SK-N-SH (cell line): ENCODE measurements around the gene SDCCAG8. TPM values are rescaled to one million over a fixed set of nuclear protein-coding genes. Genes with fewer than 3 reads are reported as not detected.
A peak's percentile ranks its signal among the peaks of the same experiment; 100 is the strongest.

Experiments
- CTCF ChIA-PET: fragments of 300-600, 350-600 bp; formaldehyde crosslinking; extraction: SDS; loops from one replicate; lab custom pipeline; 2021; lab: Yijun Ruan, JAX
- POLR2A ChIA-PET: fragments of 350-600 bp; sonication (Branson Sonifier 250); formaldehyde crosslinking; extraction: SDS; loops from one replicate; lab custom pipeline; 2020; ENCODE audit warnings: antibody characterized with exemption, inconsistent platforms; lab: Yijun Ruan, JAX
- DNase-seq: peaks from one replicate; pipeline ENCODE4 v3.0.0; 2012
- H2AFZ ChIP-seq: fragments of 200-600 bp; sonication (generic); 2 replicates; pipeline ENCODE4 v1.8.1; 2016; ENCODE audit warnings: antibody characterized with exemption, mild to moderate bottlenecking, low read depth
- H3F3A ChIP-seq: fragments of 200-600 bp; sonication (generic); replicated peaks from 2 replicates; pipeline ENCODE3; 2016; ENCODE audit warnings: antibody characterized with exemption, mild to moderate bottlenecking; ENCODE audit not compliant: insufficient read depth
- H3K27ac ChIP-seq, 2 experiments: fragments of 200-500 bp in 1 of 2; fragments of 200-600 bp in 1 of 2; sonication (Bioruptor generic) in 1 of 2; sonication (generic), shearing (Covaris generic) in 1 of 2; 2 replicates each; pipeline versions ENCODE4 v1.5.1 to v1.6.1; 2014 to 2016; ENCODE audit warnings: low read depth in 2 of 2, inconsistent platforms in 1 of 2, low read length in 1 of 2, mild to moderate bottlenecking in 1 of 2, mixed read lengths in 1 of 2
- H3K27me3 ChIP-seq: fragments of 200-600 bp; sonication (generic), shearing (Covaris generic); 2 replicates; pipeline ENCODE4 v1.6.1; 2016; ENCODE audit warnings: mixed run types; ENCODE audit not compliant: insufficient read depth
- H3K36me3 ChIP-seq, 2 experiments: fragments of 200-500 bp in 1 of 2; fragments of 200-600 bp in 1 of 2; sonication (Bioruptor generic) in 1 of 2; sonication (generic) in 1 of 2; replicated peaks in 1 of 2; 2 replicates each; pipeline versions ENCODE3 to v1.5.1; 2014 to 2016; ENCODE audit warnings: low read length in 1 of 2, mild to moderate bottlenecking in 1 of 2; ENCODE audit not compliant: insufficient read depth in 2 of 2, control insufficient read depth in 1 of 2
- H3K4me1 ChIP-seq, 2 experiments: fragments of 200-500 bp in 1 of 2; fragments of 200-600 bp in 1 of 2; sonication (Bioruptor generic) in 1 of 2; sonication (generic), shearing (Covaris generic) in 1 of 2; 2 replicates each; pipeline versions ENCODE4 v1.5.1 to v1.6.1; 2014 to 2016; ENCODE audit warnings: low read depth in 1 of 2, low read length in 1 of 2, mixed run types in 1 of 2; ENCODE audit not compliant: insufficient read depth in 2 of 2, control insufficient read depth in 1 of 2
- H3K4me2 ChIP-seq: fragments of 200-600 bp; sonication (generic), shearing (Covaris generic); 2 replicates; pipeline ENCODE4 v1.6.1; 2017; ENCODE audit warnings: mixed run types
- H3K4me3 ChIP-seq, 2 experiments: fragments of 200-500 bp in 1 of 2; fragments of 200-600 bp in 1 of 2; sonication (Bioruptor generic) in 1 of 2; sonication (generic), shearing (Covaris generic) in 1 of 2; 2 replicates each; pipeline versions ENCODE4 v1.5.1 to v1.8.1; 2014 to 2016; ENCODE audit warnings: low read depth in 2 of 2, inconsistent platforms in 1 of 2, low read length in 1 of 2, mild to moderate bottlenecking in 1 of 2, mixed read lengths in 1 of 2, moderate library complexity in 1 of 2
- H3K79me2 ChIP-seq: fragments of 200-600 bp; sonication (generic); 2 replicates; pipeline ENCODE4 v1.8.1; 2017; ENCODE audit warnings: mild to moderate bottlenecking; ENCODE audit not compliant: insufficient read depth
- H3K9ac ChIP-seq: fragments of 200-600 bp; sonication (generic); 2 replicates; pipeline ENCODE4 v1.6.1; 2017; ENCODE audit warnings: mixed run types
- H3K9me2 ChIP-seq: fragments of 200-600 bp; sonication (generic); 2 replicates; pipeline ENCODE4 v1.6.1; 2017; ENCODE audit warnings: mixed run types
- H3K9me3 ChIP-seq: fragments of 200-600 bp; sonication (generic); 2 replicates; pipeline ENCODE4 v1.6.1; 2017; ENCODE audit warnings: mixed run types, mild to moderate bottlenecking, moderate library complexity
- H4K20me1 ChIP-seq: fragments of 200-600 bp; sonication (generic); 2 replicates; pipeline ENCODE4 v1.6.1; 2017; ENCODE audit warnings: mild to moderate bottlenecking, mixed run types; ENCODE audit not compliant: insufficient read depth
- CHD2 ChIP-seq: fragments of 150-350 bp; IDR thresholded peaks from 2 replicates; pipeline ENCODE4 v1.6.1; 2018; ENCODE audit warnings: low read length; ENCODE audit not compliant: partially characterized antibody
- EP300 ChIP-seq, 2 experiments: IDR thresholded peaks; 2 replicates each; pipeline versions ENCODE4 v1.4.0 to v1.6.1; 2012; ENCODE audit warnings: borderline replicate concordance in 1 of 2, low read depth in 1 of 2, low read length in 1 of 2
- GABPA ChIP-seq: IDR thresholded peaks from 2 replicates; pipeline ENCODE4 v1.4.0; 2012; ENCODE audit warnings: low read depth, mild to moderate bottlenecking
- GATA2 ChIP-seq: sonication (generic); formaldehyde crosslinking; IDR thresholded peaks from 2 replicates; pipeline ENCODE4 v1.5.0; 2020; ENCODE audit warnings: mild to moderate bottlenecking, missing genetic modification reagents
- IRF3 ChIP-seq: fragments of 150-350 bp; IDR thresholded peaks from 2 replicates; pipeline ENCODE4 v1.6.1; 2016; ENCODE audit warnings: mild to moderate bottlenecking, low read depth, low read length
- MAX ChIP-seq: IDR thresholded peaks from 2 replicates; pipeline ENCODE4 v1.4.0; 2012; ENCODE audit warnings: low read depth
- MXI1 ChIP-seq: IDR thresholded peaks from 2 replicates; pipeline ENCODE4 v1.6.1; 2012; ENCODE audit warnings: mild to moderate bottlenecking, low read depth, low read length, improper control_type of control experiment
- NRF1 ChIP-seq: IDR thresholded peaks from 2 replicates; pipeline ENCODE4 v1.6.1; 2012; ENCODE audit warnings: low read depth, mild to moderate bottlenecking, low read length
- PBX3 ChIP-seq: IDR thresholded peaks from 2 replicates; pipeline ENCODE4; 2012
- RCOR1 ChIP-seq: fragments of 150-350 bp; IDR thresholded peaks from 2 replicates; pipeline ENCODE4 v1.6.1; 2017; ENCODE audit warnings: antibody characterized with exemption, low read length
- REST ChIP-seq: IDR thresholded peaks from 2 replicates; pipeline ENCODE4 v1.6.1; 2012; ENCODE audit warnings: mild to moderate bottlenecking, low read depth, low read length, moderate library complexity
- SIN3A ChIP-seq: IDR thresholded peaks from 2 replicates; pipeline ENCODE4 v1.6.1; 2012; ENCODE audit warnings: low read depth, mild to moderate bottlenecking, low read length, moderate library complexity, borderline replicate concordance
- TCF12 ChIP-seq: IDR thresholded peaks from 2 replicates; pipeline ENCODE4 v1.4.0; 2012
- USF1 ChIP-seq: IDR thresholded peaks from 2 replicates; pipeline ENCODE4 v1.4.0; 2012; ENCODE audit warnings: low read depth, borderline replicate concordance
- WGBS: methylation state at CpG from one replicate; pipeline ENCODE4 v1.1.6; 2017; ENCODE audit warnings: low lambda C conversion rate; 5-methylcytosine and 5-hydroxymethylcytosine counted together
- polyA plus RNA-seq, 3 experiments: library from polyadenylated mRNA; depleted of rRNA; stranded (reverse); fragments of >200 nt; gene quantifications; 2 replicates each; pipeline ENCODE4 v1.2.3, GENCODE V29; 2012

Gene SDCCAG8
- polyA plus RNA-seq, 1 of the 3 experiments (the other 2 are of a cell fraction) = 22.7 TPM

- Histone ChIP-seq H3F3A (no peaks in the 10 kb centered on the region), H3K9ac (no peak overlapping the region), H4K20me1 (no peaks in the 10 kb centered on the region), H3K27ac (no peak overlapping the region), H3K9me2 (no peaks in the 10 kb centered on the region), H3K79me2 (no peaks in the 10 kb centered on the region), H2AFZ (no peak overlapping the region), H3K4me1 (peaks cover 0 to 6% of the 10 kb centered on the region in 2 experiments; a peak in 2 of 4 replicates), H3K27me3 (no peaks in the 10 kb centered on the region), H3K9me3 (no peaks in the 10 kb centered on the region), H3K36me3 (peaks cover 5 to 21% of the 10 kb centered on the region in 2 experiments), H3K4me2 (no peak overlapping the region), H3K4me3 (no peak overlapping the region)
- ChIA-PET POLR2A (no interaction called here), CTCF (interaction anchor here (0.6 to 1.0 kb wide), 2 partner anchors 16 to 60 kb away, joined by 3 read pairs; no protein-coding TSS in a partner anchor)
- TF ChIP-seq GATA2 (CRISPR knock-in tag) (no peak), IRF3 (no peak), PBX3 (no peak), SIN3A (no peak), MAX (no peak), REST (no peak), USF1 (no peak)
- DNase-seq = no peak
- 96% methylated on average over 15 of the region's 15 CpGs for WGBS
These were observed 143.8 kb downstream of the SDCCAG8 start for GRCh38 chr1:243399561-243400155.

GRCh38 chr1:243402868-243403267 is 147.0 kb downstream of the SDCCAG8 start:
- CTCF ChIA-PET = interaction anchor here (1.4 kb wide), 1 partner anchor 13 kb away, joined by 4 read pairs; no protein-coding TSS in a partner anchor

More at GRCh38 chr1:243402868-243403267, 147.0 kb downstream of the SDCCAG8 start:
- no peak overlapping the region for H2AFZ ChIP-seq
- POLR2A ChIA-PET = no interaction called here
- H3K9me2 ChIP-seq = no peaks in the 10 kb centered on the region
- peaks cover 5% of the 10 kb centered on the region; the same call in 1 of the 2 replicates for H4K20me1 ChIP-seq
- H3K27me3 ChIP-seq = no peaks in the 10 kb centered on the region
- peaks cover 7 to 9% of the 10 kb centered on the region in 2 experiments for H3K36me3 ChIP-seq
- 84% methylated on average over 6 of the region's 6 CpGs for WGBS
- no peaks in the 10 kb centered on the region for H3K79me2 ChIP-seq
- no peak overlapping the region for H3K4me2 ChIP-seq
- no peak overlapping the region for H3K4me3 ChIP-seq
- TF ChIP-seq TCF12 (no peak), EP300 (IDR thresholded peaks at IDR 0.05; ENCODE audit: borderline replicate concordance in 1 of 2, low read depth in 1 of 2, low read length in 1 of 2) (peak in 1 of 2 experiments; percentile 65; a peak in 1 of 4 replicates), GABPA (no peak), RCOR1 (no peak; the same call in 1 of the 2 replicates), GATA2 (CRISPR knock-in tag) (peak; percentile 55), MXI1 (peak; percentile 27; the same call in 1 of the 2 replicates), NRF1 (no peak), CHD2 (peak; percentile 34)
- no peak overlapping the region for H3K9ac ChIP-seq
- no peaks in the 10 kb centered on the region for H3K9me3 ChIP-seq
- peak; percentile 19 for DNase-seq
- peaks cover 6 to 8% of the 10 kb centered on the region in 2 experiments; a peak in 3 of 4 replicates for H3K4me1 ChIP-seq
- peaks cover 17% of the 10 kb centered on the region for H3F3A ChIP-seq
- H3K27ac ChIP-seq = peak overlapping the region in 1 of 2 experiments; percentile 60; a peak in 1 of 4 replicates
